Smooth muscle cell (in vitro differentiated cells): ENCODE measurements around the gene GTF2A2. TPM values are rescaled to one million over a fixed set of nuclear protein-coding genes. Genes with fewer than 3 reads are reported as not detected.

Experiments
- DNase-seq: peaks from one replicate; lab custom pipeline; 2025; ENCODE audit not compliant: unreplicated experiment; lab: John Stamatoyannopoulos, UW
- H2AFZ ChIP-seq: fragments of 200-600 bp; sonication (generic); 2 replicates; pipeline ENCODE4 v1.6.0; 2016; ENCODE audit warnings: antibody characterized with exemption, low read depth, mild to moderate bottlenecking
- H3F3A ChIP-seq: fragments of 200-600 bp; sonication (generic); 2 replicates; pipeline ENCODE4 v1.6.0; 2017; ENCODE audit warnings: antibody characterized with exemption, low read depth
- H3K27ac ChIP-seq: fragments of 200-600 bp; sonication (generic); 2 replicates; pipeline ENCODE4 v1.5.1; 2016; ENCODE audit warnings: low read depth, mild to moderate bottlenecking
- H3K27me3 ChIP-seq: fragments of 200-600 bp; sonication (generic); 2 replicates; pipeline ENCODE4 v1.6.1; 2016; ENCODE audit warnings: low read depth, mild to moderate bottlenecking
- H3K36me3 ChIP-seq: fragments of 200-600 bp; sonication (generic); 2 replicates; pipeline ENCODE4 v1.5.1; 2016; ENCODE audit warnings: low read depth
- H3K4me1 ChIP-seq: fragments of 200-600 bp; sonication (generic); 2 replicates; pipeline ENCODE4 v1.5.1; 2016; ENCODE audit warnings: low read depth
- H3K4me2 ChIP-seq: fragments of 200-600 bp; sonication (generic); 2 replicates; pipeline ENCODE4 v1.6.0; 2016; ENCODE audit warnings: mild to moderate bottlenecking
- H3K4me3 ChIP-seq: fragments of 200-600 bp; sonication (generic); 2 replicates; pipeline ENCODE4 v1.5.1; 2016; ENCODE audit warnings: mild to moderate bottlenecking
- H3K79me2 ChIP-seq: fragments of 200-600 bp; sonication (generic); 2 replicates; pipeline ENCODE4 v1.6.0; 2016; ENCODE audit warnings: low read depth, mild to moderate bottlenecking
- H3K9ac ChIP-seq: fragments of 200-600 bp; sonication (generic); 2 replicates; pipeline ENCODE4 v1.6.0; 2016; ENCODE audit warnings: low read depth
- H3K9me3 ChIP-seq: fragments of 200-600 bp; sonication (generic); replicated peaks from 2 replicates; pipeline ENCODE4 v1.5.1; 2016; ENCODE audit warnings: low read depth
- H4K20me1 ChIP-seq: fragments of 200-600 bp; sonication (generic); 2 replicates; pipeline ENCODE4 v1.6.0; 2016; ENCODE audit warnings: low read depth
- CTCF ChIP-seq: fragments of 200-600 bp; sonication (generic); IDR thresholded peaks from 2 replicates; pipeline ENCODE4 v1.5.1; 2017; ENCODE audit warnings: borderline replicate concordance, mild to moderate bottlenecking, antibody characterized with exemption; ENCODE audit not compliant: insufficient read depth, poor library complexity, severe bottlenecking
- WGBS: methylation state at CpG from one replicate; pipeline ENCODE4 v1.1.7; 2016; ENCODE audit warnings: low lambda C conversion rate; 5-methylcytosine and 5-hydroxymethylcytosine counted together
- polyA plus RNA-seq: library from polyadenylated mRNA; unstranded; fragments of >200 nt; fragmentation: Nextera tagmentation; extraction: Ambion mirVana; gene quantifications from 2 replicates; pipeline ENCODE4 v1.2.1, GENCODE V29; 2016
- total RNA-seq: library from RNA; depleted of rRNA; stranded (reverse); fragments of >200 nt; gene quantifications from 2 replicates; pipeline ENCODE4 v1.2.3, GENCODE V29; 2014

Gene GTF2A2
- total and polyA plus RNA-seq, 2 experiments from 2014 or later, result 102 to 261 TPM

- 98% methylated on average over 7 of the region's 7 CpGs for WGBS
- H3K4me2 ChIP-seq, result no peak overlapping the region
- H3K27ac ChIP-seq, result peak overlapping the region; percentile 27
Measured at GRCh38 chr15:59686389-59686788, 29.1 kb upstream of the GTF2A2 start.

GRCh38 chr15:59685737-59686297 is 28.5 kb upstream of the GTF2A2 start:
- Histone ChIP-seq H3K9ac (no peak overlapping the region), H4K20me1 (peaks cover 77% of the 10 kb centered on the region), H3K79me2 (peaks cover 77% of the 10 kb centered on the region), H3K27ac (peak overlapping the region; percentile 27), H3K27me3 (no peaks in the 10 kb centered on the region), H2AFZ (no peak overlapping the region), H3F3A (peaks cover 12% of the 10 kb centered on the region), H3K4me1 (peaks cover 12% of the 10 kb centered on the region), H3K4me2 (peak overlapping the region; percentile 44), H3K36me3 (peaks cover 7% of the 10 kb centered on the region), H3K9me3 (no peaks in the 10 kb centered on the region), H3K4me3 (no peak overlapping the region)
- DNase-seq, result no peak
- TF ChIP-seq CTCF, result no peak
- WGBS, result 14% methylated on average over 1 of the region's 1 CpG

More at GRCh38 chr15:59686389-59686788, 29.1 kb upstream of the GTF2A2 start:
- peaks cover 15% of the 10 kb centered on the region for H3F3A ChIP-seq
- no peaks in the 10 kb centered on the region for H3K9me3 ChIP-seq
- H3K36me3 ChIP-seq, result peaks cover 4% of the 10 kb centered on the region
- H3K27me3 ChIP-seq, result no peaks in the 10 kb centered on the region
- no peak overlapping the region for H2AFZ ChIP-seq
- H3K4me1 ChIP-seq, result peaks cover 12% of the 10 kb centered on the region
- no peak for TF ChIP-seq CTCF
- H3K79me2 ChIP-seq, result peaks cover 71% of the 10 kb centered on the region
- peaks cover 71% of the 10 kb centered on the region for H4K20me1 ChIP-seq
- H3K9ac ChIP-seq, result no peak overlapping the region
- no peak for DNase-seq
- H3K4me3 ChIP-seq, result no peak overlapping the region

- 85% methylated on average over 4 of the region's 5 CpGs for WGBS
Measured at GRCh38 chr15:59680870-59681269, 23.6 kb upstream of the GTF2A2 start.

More at GRCh38 chr15:59680870-59681269, 23.6 kb upstream of the GTF2A2 start:
- Histone ChIP-seq H3K4me2 (no peak overlapping the region), H3K79me2 (peaks cover 57% of the 10 kb centered on the region), H3K9me3 (no peaks in the 10 kb centered on the region), H3F3A (no peaks in the 10 kb centered on the region), H3K36me3 (peaks cover 36% of the 10 kb centered on the region), H2AFZ (no peak overlapping the region), H3K27ac (no peak overlapping the region), H3K9ac (no peak overlapping the region), H3K4me3 (no peak overlapping the region), H3K27me3 (no peaks in the 10 kb centered on the region), H4K20me1 (peaks cover 72% of the 10 kb centered on the region), H3K4me1 (no peaks in the 10 kb centered on the region)
- no peak for DNase-seq
- no peak for TF ChIP-seq CTCF
